Gastrocnemius medialis (tissue), 4 donors: ENCODE results near the gene SNPH. TPM values are rescaled to one million over a fixed set of nuclear protein-coding genes. Genes with fewer than 3 reads are reported as not detected.

Experiments used
- ATAC-seq, 2 donors: fragments of 150-250 bp; one replicate each; pipeline ENCODE4 v1.9.1; 2016
- DNase-seq, 2 donors: peaks; one replicate each; pipeline ENCODE4 v3.0.0-alpha.2; 2019
- H3K27ac ChIP-seq, 4 donors: fragments of 200-600 bp; sonication (generic); 1 replicate in 1 of 4; 2 replicates in 3 of 4; pipeline ENCODE4 v1.5.1; 2016 to 2018; ENCODE audit warnings: mild to moderate bottlenecking in 2 of 4, moderate library complexity in 1 of 4
- H3K27me3 ChIP-seq, 3 donors: fragments of 200-600 bp; sonication (generic) in 2 of 3; 1 replicate in 1 of 3; 2 replicates in 2 of 3; pipeline versions ENCODE4 v1.5.1 to v1.6.0; 2016 to 2019; ENCODE audit warnings: mild to moderate bottlenecking in 1 of 3, moderate library complexity in 1 of 3
- H3K36me3 ChIP-seq, 2 donors: fragments of 200-600 bp; sonication (generic) in 1 of 2; one replicate each; pipeline ENCODE4 v1.5.1; 2017 to 2018
- H3K4me1 ChIP-seq, 2 donors: fragments of 200-600 bp; sonication (generic) in 1 of 2; one replicate each; pipeline ENCODE4 v1.5.1; 2016 to 2017; ENCODE audit warnings: mild to moderate bottlenecking in 2 of 2
- H3K4me3 ChIP-seq, 4 donors: fragments of 200-600 bp; sonication (generic) in 3 of 4; 1 replicate in 1 of 4; 2 replicates in 3 of 4; pipeline ENCODE4 v1.5.1; 2016 to 2019; ENCODE audit warnings: mild to moderate bottlenecking in 2 of 4
- H3K9me3 ChIP-seq, 3 donors: fragments of 200-600 bp; sonication (generic) in 2 of 3; 1 replicate in 1 of 3; 2 replicates in 2 of 3; pipeline ENCODE4 v1.5.1; 2016 to 2019
- POLR2A ChIP-seq, 2 donors: fragments of 450-650 bp; IDR thresholded peaks; one replicate each; pipeline ENCODE4 v1.6.1; 2017; ENCODE audit warnings: antibody characterized with exemption in 2 of 2, mild to moderate bottlenecking in 2 of 2, moderate library complexity in 2 of 2
- in situ Hi-C, 4 donors: fragments of 200-750 bp; cut with MboI; loops; one replicate each; pipeline versions ENCODE4 v1.15.0 to v1.8.0; 2017; ENCODE audit warnings: low sequenced_read_pairs in 4 of 4
- intact Hi-C: fragments of 100-400 bp; cut with DNase I; formaldehyde crosslinking; loops from one replicate; pipeline ENCODE4 v1.15.1; 2023; ENCODE audit warnings: low total_unique reads
- total RNA-seq, 4 donors: library from RNA; depleted of rRNA; stranded (reverse); fragments of >200 nt; gene quantifications; one replicate each; pipeline versions ENCODE4 v1.1.0 to v1.2.3, GENCODE V29; 2016
- TF ChIP-seq, protein P1 (sequence below), 5 experiments: fragments of 450-650 bp in 3 of 5; fragments of 200-600 bp in 2 of 5; sonication (generic) in 2 of 5; IDR thresholded peaks in 4 of 5; conservative IDR thresholded peaks in 1 of 5; 1 replicate in 4 of 5; 2 replicates in 1 of 5; pipeline ENCODE4 v1.5.1; 2016 to 2019; ENCODE audit warnings: antibody characterized with exemption in 5 of 5, mild to moderate bottlenecking in 3 of 5, moderate library complexity in 3 of 5

SNPH gene
- total RNA-seq, 4 donors from 2014 or later: 3.1 to 27.4 (median 15.9) TPM

DNA sequence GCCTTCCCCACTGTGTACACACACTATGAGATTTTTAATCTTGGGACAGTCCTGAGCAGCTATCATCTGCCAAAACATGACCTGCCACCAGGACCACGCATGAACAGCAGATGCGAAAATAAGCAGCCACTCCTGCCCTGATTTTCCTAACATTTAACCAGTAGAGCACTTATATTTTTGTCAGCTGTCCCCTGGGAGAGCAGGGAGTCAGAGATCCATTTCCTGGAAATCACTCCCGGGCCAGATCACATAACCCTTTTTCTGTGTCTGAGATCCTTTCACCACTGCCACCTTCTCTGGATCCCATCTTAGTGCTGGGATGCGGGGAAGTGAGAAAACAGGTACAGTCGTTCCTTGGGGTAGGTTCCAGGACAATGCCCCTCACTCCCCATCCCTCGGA lies 57.2 kb downstream of the SNPH start:
- TF ChIP-seq, protein P1, sequence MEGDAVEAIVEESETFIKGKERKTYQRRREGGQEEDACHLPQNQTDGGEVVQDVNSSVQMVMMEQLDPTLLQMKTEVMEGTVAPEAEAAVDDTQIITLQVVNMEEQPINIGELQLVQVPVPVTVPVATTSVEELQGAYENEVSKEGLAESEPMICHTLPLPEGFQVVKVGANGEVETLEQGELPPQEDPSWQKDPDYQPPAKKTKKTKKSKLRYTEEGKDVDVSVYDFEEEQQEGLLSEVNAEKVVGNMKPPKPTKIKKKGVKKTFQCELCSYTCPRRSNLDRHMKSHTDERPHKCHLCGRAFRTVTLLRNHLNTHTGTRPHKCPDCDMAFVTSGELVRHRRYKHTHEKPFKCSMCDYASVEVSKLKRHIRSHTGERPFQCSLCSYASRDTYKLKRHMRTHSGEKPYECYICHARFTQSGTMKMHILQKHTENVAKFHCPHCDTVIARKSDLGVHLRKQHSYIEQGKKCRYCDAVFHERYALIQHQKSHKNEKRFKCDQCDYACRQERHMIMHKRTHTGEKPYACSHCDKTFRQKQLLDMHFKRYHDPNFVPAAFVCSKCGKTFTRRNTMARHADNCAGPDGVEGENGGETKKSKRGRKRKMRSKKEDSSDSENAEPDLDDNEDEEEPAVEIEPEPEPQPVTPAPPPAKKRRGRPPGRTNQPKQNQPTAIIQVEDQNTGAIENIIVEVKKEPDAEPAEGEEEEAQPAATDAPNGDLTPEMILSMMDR (IDR thresholded peaks at IDR 0.05 in 4 of 5, conservative IDR thresholded peaks at IDR 0.05 in 1 of 5): no peak
- no peak for TF ChIP-seq POLR2A (IDR thresholded peaks at IDR 0.05)
- H3K4me1 ChIP-seq: peaks cover 33 to 50% of the 10 kb centered on the region in 2 donors
- H3K4me3 ChIP-seq: no peak overlapping the region
- no peaks in the 10 kb centered on the region for H3K27me3 ChIP-seq
- in situ Hi-C loops (no loop called here), intact Hi-C loops (no loop called here)
- no peak for DNase-seq
- ATAC-seq: no peak
- no peaks in the 10 kb centered on the region for H3K9me3 ChIP-seq
- peak overlapping the region; percentile 93 to 99 (median 97) for H3K27ac ChIP-seq
- no peaks in the 10 kb centered on the region for H3K36me3 ChIP-seq

DNA sequence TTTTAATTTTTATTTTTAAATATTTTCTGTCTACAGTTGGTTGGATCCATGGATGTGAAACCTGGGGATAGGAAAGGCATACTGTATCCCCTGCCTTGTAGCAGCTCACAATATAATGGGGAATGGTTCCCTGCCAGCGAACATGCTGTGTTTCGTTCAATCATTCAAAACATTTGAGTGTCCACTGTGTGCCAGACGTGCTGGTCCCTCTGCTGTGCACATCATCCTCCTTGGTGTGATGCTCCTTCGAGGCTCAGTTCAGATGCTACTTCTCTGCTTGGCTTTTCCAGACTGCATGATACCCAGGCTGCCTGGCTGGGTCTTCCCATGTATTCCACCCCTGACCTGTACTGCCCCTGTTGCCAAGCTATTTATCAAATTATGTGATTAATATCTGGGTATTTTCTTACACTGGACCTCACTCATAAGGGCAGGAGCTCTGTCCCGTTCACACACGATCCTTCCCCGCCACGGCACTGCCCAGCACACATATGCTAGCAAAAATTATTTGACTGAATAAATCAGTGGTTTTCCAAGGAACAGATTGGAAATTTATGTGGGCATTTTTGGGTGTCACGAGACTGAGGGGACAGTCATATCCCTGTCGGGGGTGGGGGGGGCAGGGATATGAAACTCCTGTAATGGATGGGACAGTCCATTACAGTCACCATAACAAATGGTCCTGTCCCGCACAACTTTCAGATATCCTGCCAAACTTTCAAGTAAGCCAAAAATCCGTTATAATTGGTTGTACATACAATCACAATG lies 57.9 kb downstream of the SNPH start:
- peak overlapping the region; percentile 93 to 99 (median 97) for H3K27ac ChIP-seq
- in situ Hi-C loops (no loop called here), intact Hi-C loops (loop anchor here (2.0 kb wide), 1 partner anchor 143 kb away; the partner anchor contains the start of gene NSFL1C)
- no peak for TF ChIP-seq POLR2A (IDR thresholded peaks at IDR 0.05)
- TF ChIP-seq, protein P1 (IDR thresholded peaks at IDR 0.05 in 4 of 5, conservative IDR thresholded peaks at IDR 0.05 in 1 of 5): no peak
- ATAC-seq (no peak), DNase-seq (no peak)
- peak overlapping the region in 1 of 4 donors; percentile 88 for H3K4me3 ChIP-seq
- H3K9me3 ChIP-seq: no peaks in the 10 kb centered on the region
- H3K4me1 ChIP-seq: peaks cover 40 to 55% of the 10 kb centered on the region in 2 donors
- H3K36me3 ChIP-seq: no peaks in the 10 kb centered on the region
- no peaks in the 10 kb centered on the region for H3K27me3 ChIP-seq

DNA sequence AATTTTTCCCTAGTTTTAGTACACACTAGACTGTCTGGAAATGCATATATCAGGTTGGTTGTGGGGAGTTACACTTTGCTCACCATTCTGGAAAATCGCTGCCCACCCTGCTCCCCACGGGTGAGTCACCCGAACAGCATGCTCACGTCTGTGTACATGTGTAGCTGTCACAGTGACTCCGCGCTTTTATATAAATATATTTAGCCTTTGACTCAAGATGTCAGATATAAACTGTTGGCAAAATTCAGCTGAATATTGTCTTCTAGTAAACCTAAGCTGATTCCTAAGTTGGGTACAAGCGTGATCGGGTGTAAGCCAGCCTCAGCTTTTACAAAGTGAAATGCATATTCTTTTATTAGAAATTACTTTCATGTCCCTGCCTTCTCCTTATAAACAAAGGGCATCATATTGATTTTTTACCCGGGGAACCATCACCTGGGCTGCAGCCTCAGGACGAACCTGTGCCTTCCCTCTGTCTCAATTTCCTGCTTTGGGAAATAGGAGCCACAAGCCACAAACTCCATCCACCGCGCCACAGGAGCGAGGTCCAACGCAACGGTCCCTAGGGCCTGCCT lies 58.6 kb downstream of the SNPH start:
- H3K27ac ChIP-seq: peak overlapping the region; percentile 93 to 99 (median 97)
- intact Hi-C loops (loop anchor here (1.0 to 2.0 kb wide), 2 partner anchors 69 to 142 kb away; partner anchors contain the start of genes FKBP1A and NSFL1C), in situ Hi-C loops (loop anchor here in 1 of 4 donors (5.0 kb wide), 1 partner anchor 73 kb away; no protein-coding TSS in a partner anchor)
- no peak for TF ChIP-seq POLR2A (IDR thresholded peaks at IDR 0.05)
- TF ChIP-seq, protein P1 (IDR thresholded peaks at IDR 0.05 in 4 of 5, conservative IDR thresholded peaks at IDR 0.05 in 1 of 5): no peak
- no peaks in the 10 kb centered on the region for H3K27me3 ChIP-seq
- no peaks in the 10 kb centered on the region for H3K9me3 ChIP-seq
- peaks cover 47 to 62% of the 10 kb centered on the region in 2 donors for H3K4me1 ChIP-seq
- H3K4me3 ChIP-seq: peak overlapping the region; percentile 63 to 94 (median 81)
- DNase-seq (no peak), ATAC-seq (peak; percentile 41 to 46)
- no peaks in the 10 kb centered on the region for H3K36me3 ChIP-seq

DNA sequence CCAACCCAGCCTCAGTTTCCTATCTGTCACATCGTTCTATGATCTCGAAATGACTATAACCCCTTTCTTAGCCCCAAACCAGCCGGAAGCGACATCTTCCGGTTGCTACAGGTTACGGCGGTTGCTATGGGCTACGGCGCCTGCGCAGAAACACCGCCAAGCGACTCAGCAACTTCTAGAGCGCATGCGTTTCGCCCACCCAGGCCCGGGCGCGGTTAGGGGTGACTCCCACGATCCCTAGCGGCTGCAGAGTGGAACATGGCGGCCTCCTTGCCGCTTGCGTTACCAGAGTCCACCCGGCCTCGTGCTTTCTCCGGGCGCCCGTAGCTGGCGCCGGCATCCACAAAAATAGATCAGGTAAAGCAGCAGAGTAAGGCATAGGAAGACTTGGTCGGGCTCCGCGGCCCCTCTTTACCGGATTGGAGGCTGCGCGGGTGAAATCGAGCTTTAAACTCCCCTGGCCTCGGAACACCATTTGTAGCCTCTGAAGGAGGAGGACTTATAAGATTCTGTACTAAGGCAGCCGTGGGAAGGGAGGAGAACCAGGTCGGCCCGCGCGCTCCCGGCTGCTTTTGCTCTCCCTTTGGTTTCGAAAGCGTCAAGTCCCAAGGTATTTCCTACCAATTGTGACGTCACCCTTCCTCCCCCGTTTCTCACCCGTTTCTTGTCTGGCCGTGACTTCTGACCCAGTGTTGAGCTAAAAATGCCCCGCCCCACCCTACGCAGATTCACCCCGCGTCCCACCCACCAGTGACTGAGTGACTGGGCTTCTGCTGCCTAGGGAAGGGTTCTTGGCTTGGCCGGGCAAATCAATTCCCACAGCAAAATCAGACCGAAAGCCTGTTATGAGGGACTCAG lies 59.3 kb downstream of the SNPH start:
- no peaks in the 10 kb centered on the region for H3K27me3 ChIP-seq
- H3K4me3 ChIP-seq: peak overlapping the region; percentile 63 to 94 (median 81)
- H3K27ac ChIP-seq: peak overlapping the region; percentile 93 to 99 (median 97)
- in situ Hi-C loops (loop anchor here in 1 of 4 donors (5.0 kb wide), 1 partner anchor 72 kb away; no protein-coding TSS in a partner anchor), intact Hi-C loops (loop anchor here (1.0 to 2.0 kb wide), 2 partner anchors 68 to 141 kb away; partner anchors contain the start of genes FKBP1A and NSFL1C)
- TF ChIP-seq, protein P1 (IDR thresholded peaks at IDR 0.05 in 4 of 5, conservative IDR thresholded peaks at IDR 0.05 in 1 of 5): peak in 3 of 5 experiments; percentile 21 to 45 (median 44)
- TF ChIP-seq POLR2A (IDR thresholded peaks at IDR 0.05): peak; percentile 92 to 94
- peak; percentile 79 for ATAC-seq
- H3K9me3 ChIP-seq: no peaks in the 10 kb centered on the region
- H3K36me3 ChIP-seq: no peaks in the 10 kb centered on the region
- peaks cover 53 to 69% of the 10 kb centered on the region in 2 donors for H3K4me1 ChIP-seq
- peak; percentile 96 to 97 for DNase-seq
